ENCODE measurements around the gene AFP.

Gene AFP

DNA sequence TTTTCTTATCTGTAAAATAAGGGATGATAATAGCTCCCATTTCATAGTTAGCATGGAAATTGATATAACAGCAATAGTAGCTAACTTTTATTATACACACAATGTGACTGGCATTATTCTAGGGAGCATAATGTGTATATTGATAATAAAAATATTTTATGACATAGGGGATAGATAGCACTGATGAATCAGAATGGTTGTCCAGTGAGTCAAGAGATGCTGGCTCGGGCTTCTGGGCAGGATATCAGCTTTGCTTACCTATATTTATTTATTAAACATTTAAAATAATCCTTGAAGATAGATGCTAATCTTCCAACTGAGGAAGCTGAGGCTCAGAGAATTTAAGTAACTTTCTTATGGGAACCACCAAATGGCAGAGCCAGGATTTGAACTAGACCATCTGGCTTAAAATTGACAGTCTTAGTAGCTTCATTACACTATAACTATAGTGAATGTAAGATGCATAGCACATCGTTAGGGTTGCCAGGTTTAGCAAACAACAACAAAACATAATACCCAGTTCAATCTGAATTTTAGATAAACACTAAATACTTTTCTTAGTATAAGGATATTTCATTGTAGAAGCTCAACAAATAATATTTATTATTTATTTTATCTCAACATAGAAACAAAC is 2.7 kb downstream of the AFP start:
- no peak for DNase-seq

DNA sequence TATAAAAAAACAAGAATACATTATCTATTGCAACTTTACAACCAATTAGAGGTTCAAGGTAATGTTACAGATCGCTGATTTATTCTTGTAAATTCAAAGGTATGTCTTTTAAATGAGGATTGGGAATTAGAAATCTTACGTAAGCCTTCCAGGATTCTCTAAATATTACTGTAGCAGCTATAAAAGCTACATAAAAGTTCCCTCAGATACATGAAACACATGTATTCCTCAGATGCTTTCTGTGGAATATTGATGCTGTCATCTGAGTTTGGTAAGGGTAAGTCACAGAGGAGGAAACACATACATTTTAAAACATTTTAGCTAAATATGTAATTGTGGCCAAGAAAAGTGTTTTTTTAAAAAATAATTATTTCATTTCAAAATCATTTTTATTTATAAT is 3.4 kb downstream of the AFP start:
- DNase-seq: no peak

DNA sequence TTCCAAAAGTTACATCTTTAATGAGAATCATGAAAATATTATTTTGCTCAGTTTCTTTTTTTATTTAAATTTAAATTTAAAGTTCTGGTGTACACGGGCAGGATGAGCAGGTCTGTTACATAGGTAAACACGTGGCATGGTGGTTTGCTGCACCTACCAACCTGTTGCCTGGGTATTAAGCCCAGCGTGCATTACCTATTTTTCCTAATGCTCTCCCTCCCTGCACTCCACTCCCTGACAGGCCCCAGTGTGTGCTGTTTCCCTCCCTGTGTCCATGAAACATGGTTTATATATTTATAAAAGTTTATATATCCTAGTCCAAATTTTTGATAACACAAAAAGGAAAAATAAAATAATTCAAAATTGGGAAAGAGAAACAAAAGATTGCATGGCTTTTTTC is 4.0 kb downstream of the AFP start:
- no peak for DNase-seq

GRCh38 chr4:73440653-73441052 is 4.6 kb downstream of the AFP start:
- DNase-seq: no peak

DNA sequence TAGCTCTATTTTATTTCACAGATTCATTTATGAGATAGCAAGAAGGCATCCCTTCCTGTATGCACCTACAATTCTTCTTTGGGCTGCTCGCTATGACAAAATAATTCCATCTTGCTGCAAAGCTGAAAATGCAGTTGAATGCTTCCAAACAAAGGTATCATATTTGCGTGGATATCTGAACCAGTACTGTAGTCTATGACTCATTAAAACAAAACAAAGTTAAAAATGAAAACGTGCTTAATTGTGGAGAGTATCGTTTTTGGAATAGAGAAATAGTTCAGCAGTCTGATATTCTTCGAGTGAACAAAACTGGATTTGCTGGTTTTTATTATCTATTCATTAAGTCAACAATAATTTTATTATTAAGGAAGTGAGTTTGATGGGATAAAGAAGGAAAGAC is 6.3 kb downstream of the AFP start:
- no peak for DNase-seq

- no peak for DNase-seq
Measured at GRCh38 chr4:73443224-73443623, 7.2 kb downstream of the AFP start.

GRCh38 chr4:73445383-73446335 is 9.6 kb downstream of the AFP start:
- DNase-seq: no peak

- no peak for DNase-seq
Measured at GRCh38 chr4:73446336-73446938, 10.4 kb downstream of the AFP start.

- DNase-seq: no peak
Measured at GRCh38 chr4:73447671-73448070, 11.7 kb downstream of the AFP start.

- DNase-seq: no peak
Measured at GRCh38 chr4:73448448-73449203, 12.6 kb downstream of the AFP start.

DNA sequence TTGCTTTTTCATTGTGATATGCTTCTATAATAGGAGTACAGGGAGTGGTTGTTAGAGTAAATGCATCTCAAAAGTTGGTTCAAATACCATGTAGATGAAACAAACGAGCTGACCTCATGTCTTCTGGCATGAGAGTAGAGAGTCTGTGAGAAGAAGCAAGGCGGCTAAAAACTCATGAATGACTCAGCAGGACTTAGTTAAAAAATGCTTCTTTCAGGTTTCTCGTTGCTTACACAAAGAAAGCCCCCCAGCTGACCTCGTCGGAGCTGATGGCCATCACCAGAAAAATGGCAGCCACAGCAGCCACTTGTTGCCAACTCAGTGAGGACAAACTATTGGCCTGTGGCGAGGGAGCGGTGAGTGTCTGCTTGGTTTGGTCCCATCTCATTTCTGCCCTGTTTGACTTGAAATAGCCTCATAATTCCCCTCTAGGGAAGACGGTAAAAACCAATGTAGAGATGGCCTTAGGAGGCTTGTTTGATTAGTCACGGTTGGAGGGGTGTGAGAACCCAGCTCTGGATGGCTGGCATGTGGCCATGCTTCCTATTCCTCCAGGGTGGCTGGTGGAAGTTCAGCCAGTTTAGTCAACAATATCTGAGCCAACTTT is 14.5 kb downstream of the AFP start:
- DNase-seq: no peak

DNA sequence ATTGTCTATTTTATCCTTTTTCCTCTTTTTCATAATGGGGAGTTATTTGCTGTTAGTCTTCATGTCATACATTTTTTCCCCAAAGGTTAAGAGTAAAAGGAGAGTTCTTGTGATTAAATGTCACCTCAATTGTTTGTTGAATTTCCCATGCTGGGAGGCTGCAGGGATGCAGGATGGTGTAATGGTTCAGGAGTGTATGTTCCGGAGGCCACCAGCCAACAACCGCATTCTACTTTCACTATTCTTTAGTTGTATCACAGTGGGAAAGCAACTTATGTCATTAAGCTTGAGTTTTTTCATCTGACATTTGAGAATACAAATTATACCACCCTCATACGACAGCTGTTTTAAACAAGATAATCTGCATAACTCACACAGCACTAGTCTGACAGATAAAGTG is 15.4 kb downstream of the AFP start:
- no peak for DNase-seq

GRCh38 chr4:73451981-73452747 is 16.1 kb downstream of the AFP start:
- DNase-seq: no peak

GRCh38 chr4:73452953-73453700 is 17.1 kb downstream of the AFP start:
- no peak for DNase-seq

GRCh38 chr4:73453701-73454005 is 17.6 kb downstream of the AFP start:
- DNase-seq: no peak

GRCh38 chr4:73454920-73455319 is 18.9 kb downstream of the AFP start:
- no peak for DNase-seq

DNA sequence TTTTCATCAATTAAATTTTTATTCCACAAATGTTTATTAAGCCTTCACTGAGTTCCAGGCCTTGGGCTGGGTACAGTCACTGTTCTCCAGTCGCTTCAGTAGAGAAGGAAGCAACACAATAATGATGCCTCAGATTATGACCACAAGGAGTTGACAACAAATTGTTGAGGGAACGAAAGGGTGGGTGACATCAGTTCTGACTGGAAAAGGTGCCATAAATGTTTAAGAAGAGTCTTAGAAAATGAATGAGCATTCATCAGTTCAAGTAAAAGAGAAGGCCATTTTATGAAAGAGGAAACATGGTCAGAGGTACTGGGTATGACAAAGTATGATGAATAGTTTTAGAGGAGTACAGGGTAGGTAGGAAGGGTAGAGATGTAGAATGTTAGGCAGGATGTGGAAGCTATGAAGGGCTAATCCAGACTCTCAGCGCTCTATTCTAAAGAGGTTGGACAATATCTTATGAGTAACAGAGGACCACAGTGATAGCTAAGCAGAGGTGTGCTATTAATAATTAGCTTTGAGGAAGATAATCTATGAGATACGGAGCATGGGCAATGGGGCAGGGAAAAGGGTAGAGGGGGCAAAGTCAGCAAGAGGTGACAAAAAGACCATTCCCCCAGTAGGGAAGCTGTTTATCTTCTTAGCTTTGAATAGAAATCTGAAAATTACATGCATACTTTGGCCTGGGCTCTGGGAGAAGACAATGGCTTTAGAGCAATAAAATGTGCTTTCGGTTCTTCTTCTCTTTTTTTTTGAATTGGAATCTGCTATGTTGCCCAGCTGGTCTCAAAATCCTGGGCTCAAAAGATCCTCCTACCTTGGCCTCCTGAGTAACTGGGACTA is 20.4 kb downstream of the AFP start:
- no peak for DNase-seq

- no peak for DNase-seq
Measured at GRCh38 chr4:73458184-73459047, 22.4 kb downstream of the AFP start.

DNA sequence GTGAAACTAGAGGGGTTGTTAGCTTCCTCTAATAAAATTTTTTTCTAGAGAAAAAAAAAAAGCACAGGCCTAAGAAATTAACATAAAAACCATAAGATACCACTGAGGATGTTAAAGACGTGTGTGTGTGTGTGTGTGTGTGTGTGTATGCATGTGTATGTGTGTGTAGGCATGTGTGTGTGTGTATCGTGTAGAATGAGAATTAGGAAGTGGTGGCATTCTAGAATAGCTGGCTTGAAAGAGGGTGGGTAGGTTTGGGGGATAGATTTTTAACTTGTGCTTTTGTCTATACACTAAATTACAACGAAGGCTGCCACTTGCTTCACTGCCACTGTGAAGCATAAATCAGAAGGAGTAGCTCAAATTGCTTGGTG is 23.0 kb downstream of the AFP start:
- no peak for DNase-seq
